ENCODE data around the gene EIF1AD.
"Not testable (repeated sequence)": the region's sequence is repeated elsewhere in the genome, so short reads cannot be mapped to it uniquely, and the experiment has no call there.

EIF1AD gene

GRCh38 chr11:65962141-65962564 lies 39.8 kb downstream of the EIF1AD start:
- Histone ChIP-seq H3K27ac (ENCODE audit: low read depth, low read length) (no peak overlapping the region), H3K4me3 (ENCODE audit: low read depth, low read length) (peak overlapping the region; percentile 75), H3K9me3 (ENCODE audit: control insufficient read depth, insufficient read depth, low read depth, low read length) (no peaks in the 10 kb centered on the region), H3K9ac (ENCODE audit: low read length) (peak overlapping the region; percentile 95), H3K36me3 (ENCODE audit: control insufficient read depth, insufficient read depth, low read length) (peaks cover 36% of the 10 kb centered on the region), H3K27me3 (ENCODE audit: control insufficient read depth, insufficient read depth, low read length) (no peaks in the 10 kb centered on the region), H3K4me1 (ENCODE audit: control insufficient read depth, insufficient read depth, low read length) (peaks cover 11% of the 10 kb centered on the region)

- peaks cover 11% of the 10 kb centered on the region for H3K4me1 ChIP-seq (ENCODE audit: control insufficient read depth, insufficient read depth, low read length)
- peak within 1 kb of the TSS; percentile 75 for H3K4me3 ChIP-seq (ENCODE audit: low read depth, low read length)
- H3K9me3 ChIP-seq (ENCODE audit: control insufficient read depth, insufficient read depth, low read depth, low read length), result no peaks in the 10 kb centered on the region
- H3K27ac ChIP-seq (ENCODE audit: low read depth, low read length), result peak within 1 kb of the TSS; percentile 89
- H3K9ac ChIP-seq (ENCODE audit: low read length), result peak within 1 kb of the TSS; percentile 95
- H3K27me3 ChIP-seq (ENCODE audit: control insufficient read depth, insufficient read depth, low read length), result no peaks in the 10 kb centered on the region
- H3K36me3 ChIP-seq (ENCODE audit: control insufficient read depth, insufficient read depth, low read length), result peaks cover 29% of the 10 kb centered on the region
Observed at GRCh38 chr11:65961267-65962140, 40.5 kb downstream of the EIF1AD start, which contains the start of gene SART1. SART1 (plus strand) TSS chr11:65961734; CDS start chr11:65961781, 47 bp downstream.

- Histone ChIP-seq H3K27ac (ENCODE audit: low read depth, low read length) (peak overlapping the region; percentile 10; the same call in 1 of the 2 replicates), H3K9me3 (ENCODE audit: control insufficient read depth, insufficient read depth, low read depth, low read length) (no peaks in the 10 kb centered on the region), H3K4me1 (ENCODE audit: control insufficient read depth, insufficient read depth, low read length) (peaks cover 11% of the 10 kb centered on the region), H3K36me3 (ENCODE audit: control insufficient read depth, insufficient read depth, low read length) (peaks cover 23% of the 10 kb centered on the region), H3K9ac (ENCODE audit: low read length) (peak overlapping the region; percentile 78), H3K27me3 (ENCODE audit: control insufficient read depth, insufficient read depth, low read length) (no peaks in the 10 kb centered on the region), H3K4me3 (ENCODE audit: low read depth, low read length) (peak overlapping the region; percentile 75)
Observed at GRCh38 chr11:65960824-65961266, 41.1 kb downstream of the EIF1AD start.

- no peak overlapping the region for H3K4me3 ChIP-seq (ENCODE audit: low read depth, low read length)
- H3K9me3 ChIP-seq (ENCODE audit: control insufficient read depth, insufficient read depth, low read depth, low read length), result no peaks in the 10 kb centered on the region
- no peak overlapping the region for H3K27ac ChIP-seq (ENCODE audit: low read depth, low read length)
- H3K27me3 ChIP-seq (ENCODE audit: control insufficient read depth, insufficient read depth, low read length), result no peaks in the 10 kb centered on the region
- H3K36me3 ChIP-seq (ENCODE audit: control insufficient read depth, insufficient read depth, low read length), result peaks cover 3% of the 10 kb centered on the region
- H3K9ac ChIP-seq (ENCODE audit: low read length), result no peak overlapping the region
- H3K4me1 ChIP-seq (ENCODE audit: control insufficient read depth, insufficient read depth, low read length), result peaks cover 15% of the 10 kb centered on the region
Observed at GRCh38 chr11:65958774-65959420, 43.1 kb downstream of the EIF1AD start.

GRCh38 chr11:65958291-65958690 lies 43.7 kb downstream of the EIF1AD start:
- Histone ChIP-seq H3K9ac (ENCODE audit: low read length) (no peak overlapping the region), H3K4me3 (ENCODE audit: low read depth, low read length) (no peak overlapping the region), H3K27me3 (ENCODE audit: control insufficient read depth, insufficient read depth, low read length) (no peaks in the 10 kb centered on the region), H3K36me3 (ENCODE audit: control insufficient read depth, insufficient read depth, low read length) (no peaks in the 10 kb centered on the region), H3K9me3 (ENCODE audit: control insufficient read depth, insufficient read depth, low read depth, low read length) (no peaks in the 10 kb centered on the region), H3K4me1 (ENCODE audit: control insufficient read depth, insufficient read depth, low read length) (peaks cover 15% of the 10 kb centered on the region), H3K27ac (ENCODE audit: low read depth, low read length) (no peak overlapping the region)

- Histone ChIP-seq H3K9me3 (ENCODE audit: control insufficient read depth, insufficient read depth, low read depth, low read length) (no peaks in the 10 kb centered on the region), H3K36me3 (ENCODE audit: control insufficient read depth, insufficient read depth, low read length) (no peaks in the 10 kb centered on the region), H3K9ac (ENCODE audit: low read length) (no peak overlapping the region), H3K27ac (ENCODE audit: low read depth, low read length) (no peak overlapping the region), H3K4me1 (ENCODE audit: control insufficient read depth, insufficient read depth, low read length) (0 out of 2 replicates have a peak, but pooled peaks cover 8% of the 10 kb centered on the region), H3K27me3 (ENCODE audit: control insufficient read depth, insufficient read depth, low read length) (no peaks in the 10 kb centered on the region), H3K4me3 (ENCODE audit: low read depth, low read length) (no peak overlapping the region)
Observed at GRCh38 chr11:65954771-65955170, 47.2 kb downstream of the EIF1AD start.

GRCh38 chr11:65953471-65953870 lies 48.5 kb downstream of the EIF1AD start:
- H3K27me3 ChIP-seq (ENCODE audit: control insufficient read depth, insufficient read depth, low read length), result no peaks in the 10 kb centered on the region
- no peak overlapping the region for H3K9ac ChIP-seq (ENCODE audit: low read length)
- H3K9me3 ChIP-seq (ENCODE audit: control insufficient read depth, insufficient read depth, low read depth, low read length), result no peaks in the 10 kb centered on the region
- no peaks in the 10 kb centered on the region for H3K36me3 ChIP-seq (ENCODE audit: control insufficient read depth, insufficient read depth, low read length)
- 0 out of 2 replicates have a peak, but pooled peaks cover 4% of the 10 kb centered on the region for H3K4me1 ChIP-seq (ENCODE audit: control insufficient read depth, insufficient read depth, low read length)
- 0 out of 2 replicates have a peak overlapping the region, but pooled peaks have one; percentile 34 for H3K27ac ChIP-seq (ENCODE audit: low read depth, low read length)
- H3K4me3 ChIP-seq (ENCODE audit: low read depth, low read length), result no peak overlapping the region

GRCh38 chr11:65952052-65952521 lies 49.9 kb downstream of the EIF1AD start:
- no peak overlapping the region for H3K27ac ChIP-seq (ENCODE audit: low read depth, low read length)
- H3K9ac ChIP-seq (ENCODE audit: low read length), result no peak overlapping the region
- H3K9me3 ChIP-seq (ENCODE audit: control insufficient read depth, insufficient read depth, low read depth, low read length), result no peaks in the 10 kb centered on the region
- no peak overlapping the region for H3K4me3 ChIP-seq (ENCODE audit: low read depth, low read length)
- peaks cover 9% of the 10 kb centered on the region; the same call in 1 of the 2 replicates for H3K4me1 ChIP-seq (ENCODE audit: control insufficient read depth, insufficient read depth, low read length)
- no peaks in the 10 kb centered on the region for H3K36me3 ChIP-seq (ENCODE audit: control insufficient read depth, insufficient read depth, low read length)
- no peaks in the 10 kb centered on the region for H3K27me3 ChIP-seq (ENCODE audit: control insufficient read depth, insufficient read depth, low read length)

GRCh38 chr11:65951641-65952040 lies 50.3 kb downstream of the EIF1AD start:
- peaks cover 13% of the 10 kb centered on the region for H3K4me1 ChIP-seq (ENCODE audit: control insufficient read depth, insufficient read depth, low read length)
- not testable (repeated sequence) for H3K27me3 ChIP-seq (ENCODE audit: control insufficient read depth, insufficient read depth, low read length); H3K9me3 ChIP-seq (ENCODE audit: control insufficient read depth, insufficient read depth, low read depth, low read length); H3K4me3 ChIP-seq (ENCODE audit: low read depth, low read length); H3K27ac ChIP-seq (ENCODE audit: low read depth, low read length); H3K9ac ChIP-seq (ENCODE audit: low read length); H3K36me3 ChIP-seq (ENCODE audit: control insufficient read depth, insufficient read depth, low read length)

- H3K27ac ChIP-seq (ENCODE audit: low read depth, low read length); H3K27me3 ChIP-seq (ENCODE audit: control insufficient read depth, insufficient read depth, low read length); H3K4me3 ChIP-seq (ENCODE audit: low read depth, low read length); H3K36me3 ChIP-seq (ENCODE audit: control insufficient read depth, insufficient read depth, low read length); H3K9ac ChIP-seq (ENCODE audit: low read length); H3K9me3 ChIP-seq (ENCODE audit: control insufficient read depth, insufficient read depth, low read depth, low read length): not testable (repeated sequence)
- H3K4me1 ChIP-seq (ENCODE audit: control insufficient read depth, insufficient read depth, low read length), result peaks cover 20% of the 10 kb centered on the region
Observed at GRCh38 chr11:65950711-65951110, 51.2 kb downstream of the EIF1AD start.

Data from HUES6 (cell line).